BLaER1 (cell line): ENCODE data around the gene LUC7L.
A peak's percentile ranks its signal among the peaks of the same experiment; 100 is the strongest.

Experiments
- H3K27ac ChIP-seq: shearing (Covaris generic); formaldehyde crosslinking; 2 replicates; pipeline ENCODE4 v1.8.1; 2022
- H3K27me3 ChIP-seq: shearing (Covaris generic); formaldehyde crosslinking; 2 replicates; pipeline ENCODE4 v1.8.1; 2022
- H3K36me3 ChIP-seq: shearing (Covaris generic); formaldehyde crosslinking; 2 replicates; pipeline ENCODE4 v1.8.1; 2022
- H3K4me1 ChIP-seq: shearing (Covaris generic); formaldehyde crosslinking; 2 replicates; pipeline ENCODE4 v1.8.1; 2022
- H3K4me2 ChIP-seq: shearing (Covaris generic); formaldehyde crosslinking; 2 replicates; pipeline ENCODE4 v1.8.1; 2022
- H3K4me3 ChIP-seq: shearing (Covaris generic); formaldehyde crosslinking; 2 replicates; pipeline ENCODE4 v1.8.1; 2022
- H3K9ac ChIP-seq: shearing (Covaris generic); formaldehyde crosslinking; 2 replicates; pipeline ENCODE4 v1.8.1; 2022
- H3K9me3 ChIP-seq: shearing (Covaris generic); formaldehyde crosslinking; 2 replicates; pipeline ENCODE4 v1.8.1; 2022
- H4K20me1 ChIP-seq: shearing (Covaris generic); formaldehyde crosslinking; 2 replicates; pipeline ENCODE4 v1.8.1; 2022
- Cebpa-rat ChIP-seq: shearing (Covaris generic); IDR thresholded peaks from 2 replicates; pipeline ENCODE4 v1.8.1; 2022

The LUC7L gene

GRCh38 chr16:253833-254232, 24.6 kb upstream of the LUC7L start:
- Histone ChIP-seq H3K4me2 (peak overlapping the region; percentile 85), H3K9ac (peak overlapping the region; percentile 46; the same call in 1 of the 2 replicates), H3K27me3 (no peaks in the 10 kb centered on the region), H3K36me3 (peaks cover 64% of the 10 kb centered on the region), H3K4me1 (peaks cover 56% of the 10 kb centered on the region), H4K20me1 (no peaks in the 10 kb centered on the region), H3K4me3 (peak overlapping the region; percentile 39; the same call in 1 of the 2 replicates), H3K9me3 (no peaks in the 10 kb centered on the region), H3K27ac (peak overlapping the region; percentile 72)
- TF ChIP-seq Cebpa-rat: no peak

- Histone ChIP-seq H3K4me3 (peak overlapping the region; percentile 51), H3K27ac (peak overlapping the region; percentile 82), H3K36me3 (peaks cover 67% of the 10 kb centered on the region), H4K20me1 (no peaks in the 10 kb centered on the region), H3K4me1 (peaks cover 56% of the 10 kb centered on the region), H3K4me2 (peak overlapping the region; percentile 85), H3K27me3 (no peaks in the 10 kb centered on the region), H3K9ac (peak overlapping the region; percentile 70), H3K9me3 (no peaks in the 10 kb centered on the region)
- TF ChIP-seq Cebpa-rat: no peak
These were observed 23.4 kb upstream of the LUC7L start for GRCh38 chr16:252366-253337.

- Histone ChIP-seq H3K9me3 (no peaks in the 10 kb centered on the region), H3K27ac (no peak overlapping the region), H3K27me3 (no peaks in the 10 kb centered on the region), H3K4me3 (no peak overlapping the region), H4K20me1 (no peaks in the 10 kb centered on the region), H3K4me1 (peaks cover 55% of the 10 kb centered on the region), H3K36me3 (peaks cover 35% of the 10 kb centered on the region), H3K4me2 (no peak overlapping the region), H3K9ac (no peak overlapping the region)
- no peak for TF ChIP-seq Cebpa-rat
These were observed 20.2 kb upstream of the LUC7L start for GRCh38 chr16:249431-249830.

- no peak overlapping the region for H3K27ac ChIP-seq
- peaks cover 18% of the 10 kb centered on the region; the same call in 1 of the 2 replicates for H4K20me1 ChIP-seq
- no peak overlapping the region for H3K9ac ChIP-seq
- no peak overlapping the region for H3K4me2 ChIP-seq
- no peak overlapping the region for H3K4me3 ChIP-seq
- no peaks in the 10 kb centered on the region for H3K27me3 ChIP-seq
- H3K9me3 ChIP-seq: no peaks in the 10 kb centered on the region
- no peak for TF ChIP-seq Cebpa-rat
- H3K36me3 ChIP-seq: peaks cover 29% of the 10 kb centered on the region
- H3K4me1 ChIP-seq: peaks cover 55% of the 10 kb centered on the region
These were observed 17.8 kb upstream of the LUC7L start for GRCh38 chr16:247027-247426.

GRCh38 chr16:245105-245504, 15.9 kb upstream of the LUC7L start:
- H3K4me1 ChIP-seq: peaks cover 58% of the 10 kb centered on the region
- H3K27me3 ChIP-seq: no peaks in the 10 kb centered on the region
- H3K9ac ChIP-seq: no peak overlapping the region
- H3K9me3 ChIP-seq: peaks cover 5% of the 10 kb centered on the region; the same call in 1 of the 2 replicates
- H3K27ac ChIP-seq: 0 out of 2 replicates have a peak overlapping the region, but pooled peaks have one; percentile 22
- H4K20me1 ChIP-seq: peaks cover 19% of the 10 kb centered on the region; the same call in 1 of the 2 replicates
- peak overlapping the region; percentile 24; the same call in 1 of the 2 replicates for H3K4me2 ChIP-seq
- H3K4me3 ChIP-seq: no peak overlapping the region
- peaks cover 32% of the 10 kb centered on the region for H3K36me3 ChIP-seq
- TF ChIP-seq Cebpa-rat: no peak

- no peak for TF ChIP-seq Cebpa-rat
These were observed 14.1 kb upstream of the LUC7L start for GRCh38 chr16:243348-243747.

GRCh38 chr16:242281-242680, 13.0 kb upstream of the LUC7L start:
- Histone ChIP-seq H3K27ac (0 out of 2 replicates have a peak overlapping the region, but pooled peaks have one; percentile 37), H4K20me1 (peaks cover 27% of the 10 kb centered on the region; the same call in 1 of the 2 replicates), H3K9me3 (peaks cover 5% of the 10 kb centered on the region; the same call in 1 of the 2 replicates), H3K4me2 (peak overlapping the region; percentile 48), H3K4me1 (peaks cover 77% of the 10 kb centered on the region), H3K4me3 (no peak overlapping the region), H3K36me3 (peaks cover 14% of the 10 kb centered on the region), H3K9ac (no peak overlapping the region), H3K27me3 (no peaks in the 10 kb centered on the region)
- no peak for TF ChIP-seq Cebpa-rat

More at GRCh38 chr16:243348-243747, 14.1 kb upstream of the LUC7L start:
- H3K27ac ChIP-seq: no peak overlapping the region
- H3K4me2 ChIP-seq: peak overlapping the region; percentile 48
- H3K4me3 ChIP-seq: no peak overlapping the region
- peaks cover 27% of the 10 kb centered on the region; the same call in 1 of the 2 replicates for H4K20me1 ChIP-seq
- H3K9me3 ChIP-seq: peaks cover 5% of the 10 kb centered on the region; the same call in 1 of the 2 replicates
- H3K4me1 ChIP-seq: peaks cover 73% of the 10 kb centered on the region
- no peaks in the 10 kb centered on the region for H3K27me3 ChIP-seq
- no peak overlapping the region for H3K9ac ChIP-seq
- peaks cover 16% of the 10 kb centered on the region for H3K36me3 ChIP-seq

GRCh38 chr16:240559-240958, 11.3 kb upstream of the LUC7L start:
- Histone ChIP-seq H3K4me3 (no peak overlapping the region), H3K4me1 (peaks cover 80% of the 10 kb centered on the region), H4K20me1 (peaks cover 30% of the 10 kb centered on the region; the same call in 1 of the 2 replicates), H3K9me3 (peaks cover 5% of the 10 kb centered on the region; the same call in 1 of the 2 replicates), H3K27ac (no peak overlapping the region), H3K36me3 (peaks cover 14% of the 10 kb centered on the region), H3K4me2 (no peak overlapping the region), H3K27me3 (no peaks in the 10 kb centered on the region), H3K9ac (no peak overlapping the region)
- no peak for TF ChIP-seq Cebpa-rat

- Histone ChIP-seq H3K4me1 (peaks cover 77% of the 10 kb centered on the region), H3K36me3 (peaks cover 14% of the 10 kb centered on the region), H3K27me3 (no peaks in the 10 kb centered on the region), H3K27ac (no peak overlapping the region), H3K9ac (no peak overlapping the region), H3K4me3 (no peak overlapping the region), H4K20me1 (peaks cover 36% of the 10 kb centered on the region; the same call in 1 of the 2 replicates), H3K4me2 (peak overlapping the region; percentile 18; the same call in 1 of the 2 replicates), H3K9me3 (peaks cover 5% of the 10 kb centered on the region; the same call in 1 of the 2 replicates)
- TF ChIP-seq Cebpa-rat: no peak
These were observed 10.7 kb upstream of the LUC7L start for GRCh38 chr16:239948-240277.
